HepG2 (cell line): ENCODE data around the gene UNC93A. TPM values are rescaled to one million over a fixed set of nuclear protein-coding genes. Genes with fewer than 3 reads are reported as not detected.
A peak's percentile ranks its signal among the peaks of the same experiment; 100 is the strongest.
"Not testable (repeated sequence)": the region's sequence is repeated elsewhere in the genome, so short reads cannot be mapped to it uniquely, and the experiment has no call there.

Experiments
- ATAC-seq: fragments of 200-7000 bp; cut with Tn5 transposase; 3 replicates; pipeline ENCODE4 v1.9.1; 2020; ENCODE audit warnings: mild to moderate bottlenecking, moderate library complexity
- BruUV-seq: library from RNA; stranded (reverse); fragments of 400-500 nt; replicated peaks from 2 replicates; lab custom pipeline; 2021; lab: Mats Ljungman, UMichigan
- CTCF ChIA-PET: fragments of 300-600 bp; formaldehyde crosslinking; extraction: SDS; loops from one replicate; lab custom pipeline; 2021; ENCODE audit warnings: low total read pairs, inconsistent platforms, low intra/inter-chr PET ratio; lab: Yijun Ruan, JAX
- POLR2A ChIA-PET: fragments of 350-600 bp; sonication (Branson Sonifier 250); formaldehyde crosslinking; loops from one replicate; lab custom pipeline; 2020; ENCODE audit warnings: antibody characterized with exemption, inconsistent platforms; lab: Yijun Ruan, JAX
- DNase-seq: peaks from one replicate; pipeline ENCODE4 v3.0.0-alpha.2; 2015; ENCODE audit warnings: low spot score
- FAIRE-seq: peaks from 3 replicates; lab custom pipeline; 2011; peaks lifted over from hg19 to GRCh38; lab: Jason Lieb, UNC
- H2AFZ ChIP-seq: one replicate; pipeline ENCODE4 v1.6.1; 2011; ENCODE audit warnings: low read length, inconsistent platforms
- H3K27ac ChIP-seq: fragments of 300-600 bp; 3 replicates; pipeline ENCODE4 v1.8.0; 2011; ENCODE audit warnings: mixed run types, mild to moderate bottlenecking, mixed read lengths, low read length, inconsistent platforms; ENCODE audit not compliant: insufficient read depth; ENCODE audit errors: extremely low read length
- H3K27me3 ChIP-seq, 2 experiments: fragments of 200-600 bp in 1 of 2; 2 replicates in 1 of 2; 3 replicates in 1 of 2; pipeline versions ENCODE4 v1.6.0 to v1.8.0; 2011; ENCODE audit warnings: low read length in 2 of 2, mild to moderate bottlenecking in 2 of 2, moderate library complexity in 2 of 2, inconsistent platforms in 1 of 2; ENCODE audit not compliant: insufficient read depth in 2 of 2, control insufficient read depth in 1 of 2
- H3K36me3 ChIP-seq, 2 experiments: fragments of 200-600 bp in 1 of 2; replicated peaks in 1 of 2; 2 replicates in 1 of 2; 3 replicates in 1 of 2; pipeline versions ENCODE4 v1.5.1 to v1.8.0; 2011; ENCODE audit warnings: low read length in 2 of 2, inconsistent platforms in 1 of 2; ENCODE audit not compliant: insufficient read depth in 2 of 2, control insufficient read depth in 1 of 2
- H3K4me1 ChIP-seq: 2 replicates; pipeline ENCODE4 v1.5.1; 2012; ENCODE audit warnings: low read length, inconsistent platforms; ENCODE audit not compliant: insufficient read depth
- H3K4me2 ChIP-seq: 2 replicates; pipeline ENCODE4 v1.6.0; 2011; ENCODE audit warnings: low read depth, low read length, inconsistent platforms
- H3K4me3 ChIP-seq, 3 experiments: fragments of 200-600 bp in 1 of 3; sonication (generic), shearing (Covaris generic) in 1 of 3; replicated peaks in 1 of 3; 2 replicates each; pipeline ENCODE4 v1.5.1; 2011 to 2016; ENCODE audit warnings: low read length in 3 of 3, inconsistent platforms in 2 of 3, low read depth in 2 of 3, mild to moderate bottlenecking in 2 of 3, control low read depth in 1 of 3, mixed read lengths in 1 of 3; ENCODE audit not compliant: insufficient read depth in 1 of 3
- H3K79me2 ChIP-seq: one replicate; pipeline ENCODE4 v1.6.1; 2011; ENCODE audit warnings: low read length, inconsistent platforms; ENCODE audit not compliant: insufficient read depth
- H3K9ac ChIP-seq: 2 replicates; pipeline ENCODE4 v1.6.0; 2011; ENCODE audit warnings: mild to moderate bottlenecking, low read depth, low read length, inconsistent platforms; ENCODE audit not compliant: insufficient read depth
- H3K9me3 ChIP-seq: 2 replicates; pipeline ENCODE4 v1.5.1; 2012; ENCODE audit warnings: mild to moderate bottlenecking, low read length
- H4K20me1 ChIP-seq: 2 replicates; pipeline ENCODE4 v1.6.0; 2011; ENCODE audit warnings: inconsistent platforms, mild to moderate bottlenecking, low read length, moderate library complexity; ENCODE audit not compliant: insufficient read depth
- BCL6 ChIP-seq: IDR thresholded peaks from 2 replicates; pipeline ENCODE4 v1.6.1; 2016; ENCODE audit warnings: missing genetic modification reagents, missing compliant biosample characterization
- CREM ChIP-seq, 2 experiments: sonication (generic) in 1 of 2; formaldehyde crosslinking in 1 of 2; IDR thresholded peaks; 2 replicates each; pipeline versions ENCODE4 v1.4.0 to v1.6.1; 2016 to 2020; ENCODE audit warnings: antibody characterized with exemption in 1 of 2, mild to moderate bottlenecking in 1 of 2, missing genetic modification reagents in 1 of 2
- DMAP1 ChIP-seq: IDR thresholded peaks from 2 replicates; pipeline ENCODE4 v1.6.1; 2016
- EP300 ChIP-seq, 3 experiments: sonication (generic) in 1 of 3; formaldehyde crosslinking in 1 of 3; IDR thresholded peaks; 2 replicates each; pipeline versions ENCODE4 v1.5.1 to v1.6.1; 2011 to 2020; ENCODE audit warnings: low read depth in 2 of 3, low read length in 2 of 3, borderline replicate concordance in 1 of 3, improper control_type of control experiment in 1 of 3, mild to moderate bottlenecking in 1 of 3, missing genetic modification reagents in 1 of 3, moderate library complexity in 1 of 3
- FOXP1 ChIP-seq, 2 experiments: fragments of 450-650 bp in 1 of 2; IDR thresholded peaks; 2 replicates each; pipeline ENCODE4 v1.6.1; 2017 to 2018; ENCODE audit warnings: antibody characterized with exemption in 1 of 2
- HMG20B ChIP-seq: conservative IDR thresholded peaks from 2 replicates; pipeline ENCODE4 v1.6.1; 2016; ENCODE audit warnings: missing genetic modification reagents, missing compliant biosample characterization
- PHF8 ChIP-seq: sonication (generic); formaldehyde crosslinking; IDR thresholded peaks from 2 replicates; pipeline ENCODE4 v1.5.0; 2020; ENCODE audit warnings: missing genetic modification reagents
- RARA ChIP-seq: IDR thresholded peaks from 2 replicates; pipeline ENCODE4 v1.6.1; 2016; ENCODE audit warnings: missing genetic modification reagents, missing compliant biosample characterization
- RCOR2 ChIP-seq: IDR thresholded peaks from 2 replicates; pipeline ENCODE4 v1.6.1; 2016; ENCODE audit warnings: missing biosample characterization, missing genetic modification reagents
- RXRA ChIP-seq: sonication (generic); formaldehyde crosslinking; IDR thresholded peaks from 2 replicates; pipeline ENCODE4 v1.5.1; 2020; ENCODE audit warnings: missing genetic modification reagents
- RXRB ChIP-seq: IDR thresholded peaks from 2 replicates; pipeline ENCODE4 v1.6.1; 2016; ENCODE audit warnings: borderline replicate concordance, missing genetic modification reagents, missing compliant biosample characterization
- TGIF2 ChIP-seq: IDR thresholded peaks from 2 replicates; pipeline ENCODE4 v1.6.1; 2016; ENCODE audit warnings: control low read depth, missing compliant biosample characterization
- ZBTB20 ChIP-seq: sonication (generic); formaldehyde crosslinking; IDR thresholded peaks from 2 replicates; pipeline ENCODE4 v1.8.1; 2023; ENCODE audit warnings: missing genetic modification reagents, low read depth, mild to moderate bottlenecking, borderline replicate concordance
- ZFX ChIP-seq: sonication (generic); formaldehyde crosslinking; IDR thresholded peaks from 2 replicates; pipeline ENCODE4 v1.4.0; 2020; ENCODE audit warnings: mild to moderate bottlenecking, low read depth, missing genetic modification reagents, moderate library complexity
- ZNF12 ChIP-seq: sonication (generic); formaldehyde crosslinking; IDR thresholded peaks from 2 replicates; pipeline ENCODE4 v1.5.0; 2020; ENCODE audit warnings: missing genetic modification reagents
- ZNF143 ChIP-seq: sonication (generic); formaldehyde crosslinking; IDR thresholded peaks from 2 replicates; pipeline ENCODE4 v1.4.0; 2020; ENCODE audit warnings: missing genetic modification reagents
- ZNF644 ChIP-seq: IDR thresholded peaks from 2 replicates; pipeline ENCODE4 v1.6.1; 2016; ENCODE audit warnings: low read depth
- WGBS: methylation state at CpG from one replicate; pipeline ENCODE4 v1.1.6; 2017; ENCODE audit warnings: low lambda C conversion rate; 5-methylcytosine and 5-hydroxymethylcytosine counted together
- in situ Hi-C: cut with HindIII; loops from 2 replicates; pipeline ENCODE4 v1.10.0; 2017; ENCODE audit warnings: low pct_unique_long_range_greater_than_20kb; ENCODE audit not compliant: extremely low pct_ligation_motif_present
- intact Hi-C: fragments of 100-400 bp; cut with micrococcal nuclease; formaldehyde crosslinking; loops from one replicate; pipeline ENCODE4 v1.10.0; 2022; ENCODE audit not compliant: unreplicated experiment
- polyA plus RNA-seq, 8 experiments: library from polyadenylated mRNA; depleted of rRNA in 3 of 8; stranded (reverse) in 7 of 8; unstranded in 1 of 8; fragments of >200 nt; fragmentation: Illumina TruSeq in 4 of 8; extraction: Trizol in 4 of 8; gene quantifications; 2 replicates each; pipeline versions ENCODE4 v1.2.1 to v1.2.3, GENCODE V29; 2011 to 2016; ENCODE audit warnings: low read depth in 4 of 8, missing spikeins in 1 of 8, mixed read lengths in 1 of 8; ENCODE audit not compliant: insufficient read depth in 1 of 8
- total RNA-seq, 5 experiments: library from RNA; depleted of rRNA; stranded (reverse); fragments of >200 nt; fragmentation: Illumina TruSeq; extraction: Trizol; gene quantifications; 2 replicates each; pipeline ENCODE4 v1.2.3, GENCODE V29; 2016; ENCODE audit warnings: low read depth in 1 of 5
- TF ChIP-seq, protein P1 (sequence below): IDR thresholded peaks from 2 replicates; pipeline ENCODE4 v1.6.1; 2012; ENCODE audit warnings: inconsistent platforms
- TF ChIP-seq, protein P2 (sequence below): sonication (generic); formaldehyde crosslinking; IDR thresholded peaks from 2 replicates; pipeline ENCODE4 v1.4.0; 2020; ENCODE audit warnings: missing genetic modification reagents
- TF ChIP-seq, protein P3 (sequence below): IDR thresholded peaks from 2 replicates; pipeline ENCODE4 v1.6.1; 2018; ENCODE audit warnings: missing genetic modification reagents, mild to moderate bottlenecking, missing compliant biosample characterization

The UNC93A gene
- total and polyA plus RNA-seq, 2 of the 13 experiments (the other 11 are each of a cell fraction or from before 2014, with no cell fraction given) = 11.0 to 42.7 TPM

DNA sequence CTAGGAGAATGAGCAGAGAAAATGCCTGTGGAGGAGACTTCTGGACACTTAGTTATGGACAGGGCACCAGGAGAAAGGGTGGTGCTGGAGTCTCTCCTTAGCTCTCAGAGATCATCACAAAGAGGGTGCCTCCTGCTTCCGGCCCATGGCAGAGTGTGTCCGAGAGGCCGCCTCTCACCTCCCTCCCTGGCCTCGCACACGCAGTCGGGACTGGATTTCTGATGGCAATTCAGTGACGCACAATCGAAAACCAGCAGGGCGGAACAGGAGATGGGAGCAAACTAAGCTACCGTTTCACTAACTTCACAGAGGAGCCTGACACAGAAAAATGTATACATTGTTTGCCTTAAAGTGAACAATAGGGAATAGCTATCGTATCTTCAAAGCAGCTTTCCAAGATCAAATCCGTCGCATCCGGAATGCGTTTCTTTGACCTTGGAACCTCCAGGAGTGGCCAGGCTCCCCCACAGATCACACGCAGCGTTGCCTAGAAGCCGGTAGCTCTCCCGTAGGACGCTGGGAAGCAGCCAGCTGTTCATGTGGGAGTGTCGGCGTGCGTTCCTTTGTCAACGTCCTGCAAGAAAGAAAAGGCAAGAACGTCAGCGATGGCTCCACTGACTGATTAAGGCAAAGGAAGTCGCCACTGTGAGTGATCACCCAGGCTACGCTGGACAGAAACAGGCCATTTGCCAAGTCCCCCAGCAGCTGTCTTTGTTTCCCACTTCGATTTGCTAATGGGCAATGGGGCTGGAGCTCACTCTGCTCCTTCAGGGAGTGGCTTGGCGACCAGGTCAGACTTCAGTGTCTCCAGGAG lies 49.6 kb upstream of the UNC93A start:
- H3K9me3 ChIP-seq; intact Hi-C loops; H4K20me1 ChIP-seq; H2AFZ ChIP-seq; CTCF ChIA-PET; H3K4me3 ChIP-seq; H3K27me3 ChIP-seq; in situ Hi-C loops; BruUV-seq; H3K36me3 ChIP-seq; H3K79me2 ChIP-seq; TF ChIP-seq CREM (CRISPR knock-in tag; IDR thresholded peaks at IDR 0.05); FOXP1 (IDR thresholded peaks at IDR 0.05): not testable (repeated sequence)
- H3K4me1 ChIP-seq = peaks cover 87% of the 10 kb centered on the region
- ATAC-seq = peak; percentile 55
- POLR2A ChIA-PET = interaction anchor here (0.8 to 2.3 kb wide), 4 partner anchors 26 to 100 kb away, joined by 3 to 9 read pairs (median 3); no protein-coding TSS in a partner anchor
- 78% methylated on average over 28 of the region's 30 CpGs for WGBS
- H3K4me2 ChIP-seq = peak overlapping the region; percentile 44; the same call in 1 of the 2 replicates
- peak overlapping the region; percentile 71 for H3K27ac ChIP-seq
- peak; percentile 78 for DNase-seq
- peak overlapping the region; percentile 67 for H3K9ac ChIP-seq
- peak; percentile 74 for FAIRE-seq
- TF ChIP-seq RXRB (CRISPR knock-in tag) (peak; percentile 65; the same call in 1 of the 2 replicates), TGIF2 (CRISPR knock-in tag) (peak; percentile 76), RCOR2 (CRISPR knock-in tag) (peak; percentile 44), RXRA (peak; percentile 87), PHF8 (CRISPR knock-in tag) (peak; percentile 46; the same call in 1 of the 2 replicates), DMAP1 (peak; percentile 36; the same call in 1 of the 2 replicates), RARA (CRISPR knock-in tag) (peak; percentile 76), ZNF12 (peak; percentile 13; the same call in 1 of the 2 replicates), ZFX (CRISPR knock-in tag) (0 out of 2 replicates have a peak, but pooled peaks have one; percentile 18), ZNF143 (CRISPR knock-in tag) (peak; percentile 73), ZBTB20 (CRISPR knock-in tag) (peak; percentile 88; the same call in 1 of the 2 replicates), ZNF644 (CRISPR knock-in tag) (peak; percentile 36; the same call in 1 of the 2 replicates), EP300 (IDR thresholded peaks at IDR 0.05; ENCODE audit: low read depth in 2 of 2, low read length in 2 of 2) (0 out of 4 replicates have a peak, but pooled peaks of 1 of the 2 experiments have one; percentile 8), EP300 (CRISPR knock-in tag; IDR thresholded peaks at IDR 0.05; ENCODE audit: borderline replicate concordance) (peak; percentile 89; the same call in 1 of the 2 replicates), BCL6 (peak; percentile 92), CREM (IDR thresholded peaks at IDR 0.05) (peak; percentile 81), HMG20B (CRISPR knock-in tag) (0 out of 2 replicates have a peak, but pooled peaks have one; percentile 40), FOXP1 (CRISPR knock-in tag; IDR thresholded peaks at IDR 0.05) (peak; percentile 26; the same call in 1 of the 2 replicates)
- TF ChIP-seq, protein P1, sequence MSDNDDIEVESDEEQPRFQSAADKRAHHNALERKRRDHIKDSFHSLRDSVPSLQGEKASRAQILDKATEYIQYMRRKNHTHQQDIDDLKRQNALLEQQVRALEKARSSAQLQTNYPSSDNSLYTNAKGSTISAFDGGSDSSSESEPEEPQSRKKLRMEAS = peak; percentile 56
- TF ChIP-seq, protein P2, sequence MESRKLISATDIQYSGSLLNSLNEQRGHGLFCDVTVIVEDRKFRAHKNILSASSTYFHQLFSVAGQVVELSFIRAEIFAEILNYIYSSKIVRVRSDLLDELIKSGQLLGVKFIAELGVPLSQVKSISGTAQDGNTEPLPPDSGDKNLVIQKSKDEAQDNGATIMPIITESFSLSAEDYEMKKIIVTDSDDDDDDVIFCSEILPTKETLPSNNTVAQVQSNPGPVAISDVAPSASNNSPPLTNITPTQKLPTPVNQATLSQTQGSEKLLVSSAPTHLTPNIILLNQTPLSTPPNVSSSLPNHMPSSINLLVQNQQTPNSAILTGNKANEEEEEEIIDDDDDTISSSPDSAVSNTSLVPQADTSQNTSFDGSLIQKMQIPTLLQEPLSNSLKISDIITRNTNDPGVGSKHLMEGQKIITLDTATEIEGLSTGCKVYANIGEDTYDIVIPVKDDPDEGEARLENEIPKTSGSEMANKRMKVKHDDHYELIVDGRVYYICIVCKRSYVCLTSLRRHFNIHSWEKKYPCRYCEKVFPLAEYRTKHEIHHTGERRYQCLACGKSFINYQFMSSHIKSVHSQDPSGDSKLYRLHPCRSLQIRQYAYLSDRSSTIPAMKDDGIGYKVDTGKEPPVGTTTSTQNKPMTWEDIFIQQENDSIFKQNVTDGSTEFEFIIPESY = peak; percentile 31; the same call in 1 of the 2 replicates
- TF ChIP-seq, protein P3, sequence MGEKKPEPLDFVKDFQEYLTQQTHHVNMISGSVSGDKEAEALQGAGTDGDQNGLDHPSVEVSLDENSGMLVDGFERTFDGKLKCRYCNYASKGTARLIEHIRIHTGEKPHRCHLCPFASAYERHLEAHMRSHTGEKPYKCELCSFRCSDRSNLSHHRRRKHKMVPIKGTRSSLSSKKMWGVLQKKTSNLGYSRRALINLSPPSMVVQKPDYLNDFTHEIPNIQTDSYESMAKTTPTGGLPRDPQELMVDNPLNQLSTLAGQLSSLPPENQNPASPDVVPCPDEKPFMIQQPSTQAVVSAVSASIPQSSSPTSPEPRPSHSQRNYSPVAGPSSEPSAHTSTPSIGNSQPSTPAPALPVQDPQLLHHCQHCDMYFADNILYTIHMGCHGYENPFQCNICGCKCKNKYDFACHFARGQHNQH = peak; percentile 85
